GM21576 (cell line): ENCODE data around the gene SCD5.

ENCODE experiments used
- ATAC-seq: cut with Tn5 transposase; IDR thresholded peaks from one replicate; pipeline ENCODE4 v1.9.1; 2021; ENCODE audit warnings: mild to moderate bottlenecking, moderate library complexity; ENCODE audit not compliant: unreplicated experiment

SCD5 gene

DNA sequence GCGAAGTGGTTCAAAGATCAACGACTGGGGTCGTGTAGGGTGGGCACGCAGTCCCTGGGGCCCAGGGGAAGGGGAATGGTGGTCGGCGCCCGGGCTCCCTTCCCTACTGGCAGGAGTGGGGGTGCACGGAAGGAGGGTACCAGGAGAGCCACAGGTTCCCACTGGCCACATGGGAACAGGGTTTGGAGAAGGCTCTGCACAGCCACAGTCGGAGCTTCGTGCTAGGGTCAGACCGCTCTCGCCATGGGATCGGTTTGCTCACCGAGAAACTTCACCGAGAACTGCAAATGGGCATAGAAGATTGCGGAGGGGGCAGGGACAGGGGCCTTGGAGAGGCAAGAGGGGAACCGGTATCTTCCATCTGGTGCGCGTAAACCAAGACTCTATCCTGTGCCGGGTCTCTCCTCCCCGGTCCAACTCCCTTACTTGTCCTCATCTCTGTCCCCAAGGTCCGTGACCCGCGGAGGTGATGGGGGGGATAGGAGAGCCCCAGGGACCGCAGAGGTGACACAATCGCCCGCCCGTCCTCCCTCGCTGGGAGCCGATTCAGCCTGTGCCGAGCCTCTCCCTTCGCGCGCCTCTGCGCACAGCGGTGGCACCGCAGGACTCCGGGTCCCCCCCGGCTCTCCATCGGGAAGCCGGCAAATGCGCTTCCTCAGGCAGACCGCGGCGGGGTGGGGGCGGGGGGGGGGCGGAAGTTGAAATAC is 1.0 kb downstream of the SCD5 start:
- ATAC-seq = no peak

DNA sequence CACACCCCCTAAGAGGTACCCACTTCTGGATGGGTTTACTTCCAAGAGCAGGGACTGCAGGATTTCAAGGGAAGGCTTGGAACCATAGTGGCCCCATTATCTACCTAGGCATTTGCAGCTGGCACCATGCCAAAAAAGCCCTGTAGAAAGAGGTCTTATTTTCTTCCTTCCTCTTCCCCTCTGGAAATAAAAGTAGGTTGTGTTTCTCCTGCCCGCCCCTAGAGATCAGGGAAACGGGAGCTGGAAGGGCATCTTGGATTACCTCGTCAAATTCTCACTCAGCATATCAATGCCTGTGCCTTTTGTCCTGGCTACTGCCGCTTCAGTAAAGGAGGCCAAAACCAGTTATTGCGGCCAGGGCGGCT is 1.6 kb downstream of the SCD5 start:
- ATAC-seq = no peak

DNA sequence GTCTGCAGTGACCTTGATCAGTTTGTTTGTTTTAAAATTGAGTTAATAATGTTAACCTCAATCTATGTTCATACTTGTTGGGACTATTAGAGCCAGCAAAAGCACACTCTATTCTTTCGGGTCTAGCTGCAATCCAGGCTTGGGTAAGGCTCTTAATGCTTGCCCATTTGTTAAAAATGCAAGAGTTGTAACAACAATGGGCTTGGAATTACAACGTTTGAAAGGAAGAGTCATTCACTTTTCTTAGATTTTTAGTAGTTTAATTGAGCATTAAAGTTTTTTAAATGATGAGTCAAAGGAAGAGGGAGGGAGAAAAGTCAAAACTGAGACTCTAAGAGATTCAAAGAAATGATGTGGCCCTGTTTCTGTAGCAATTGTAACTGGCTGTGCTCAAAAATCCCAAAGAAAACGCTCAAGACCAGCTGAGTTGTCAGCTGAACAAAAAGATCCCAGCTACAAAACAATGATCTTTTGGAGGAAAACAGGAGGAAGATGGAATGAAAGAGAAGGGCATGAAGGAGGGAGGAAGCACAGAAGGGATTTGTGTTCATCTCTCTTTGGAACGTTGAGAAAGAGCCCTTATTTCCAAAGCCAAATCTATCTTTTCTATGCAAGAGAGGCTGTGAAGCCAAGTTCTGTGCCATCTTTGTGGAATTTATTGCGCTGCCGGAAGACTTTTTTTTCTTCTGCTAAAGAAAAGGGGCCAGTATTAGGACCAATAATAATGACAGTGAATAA is 5.5 kb downstream of the SCD5 start:
- ATAC-seq = no peak

DNA sequence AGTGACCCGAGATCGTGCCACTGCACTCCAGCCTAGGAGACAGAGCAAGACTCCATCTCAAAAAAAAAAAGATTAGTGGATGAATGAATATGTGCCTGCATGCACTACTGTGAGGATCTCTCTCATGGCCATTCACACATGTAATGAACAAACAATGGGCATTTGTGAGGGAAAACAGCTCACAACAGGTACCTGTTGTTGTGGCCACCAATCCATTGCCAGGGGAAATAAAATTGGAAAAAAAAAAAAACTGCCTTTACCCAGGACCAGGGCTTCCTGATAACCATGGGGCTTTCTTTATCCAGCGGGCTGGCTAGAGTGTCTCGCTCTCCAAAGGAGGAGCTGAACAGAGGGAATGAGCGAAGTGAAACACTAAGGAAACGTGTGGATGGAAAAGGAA is 7.4 kb downstream of the SCD5 start:
- ATAC-seq = no peak

DNA sequence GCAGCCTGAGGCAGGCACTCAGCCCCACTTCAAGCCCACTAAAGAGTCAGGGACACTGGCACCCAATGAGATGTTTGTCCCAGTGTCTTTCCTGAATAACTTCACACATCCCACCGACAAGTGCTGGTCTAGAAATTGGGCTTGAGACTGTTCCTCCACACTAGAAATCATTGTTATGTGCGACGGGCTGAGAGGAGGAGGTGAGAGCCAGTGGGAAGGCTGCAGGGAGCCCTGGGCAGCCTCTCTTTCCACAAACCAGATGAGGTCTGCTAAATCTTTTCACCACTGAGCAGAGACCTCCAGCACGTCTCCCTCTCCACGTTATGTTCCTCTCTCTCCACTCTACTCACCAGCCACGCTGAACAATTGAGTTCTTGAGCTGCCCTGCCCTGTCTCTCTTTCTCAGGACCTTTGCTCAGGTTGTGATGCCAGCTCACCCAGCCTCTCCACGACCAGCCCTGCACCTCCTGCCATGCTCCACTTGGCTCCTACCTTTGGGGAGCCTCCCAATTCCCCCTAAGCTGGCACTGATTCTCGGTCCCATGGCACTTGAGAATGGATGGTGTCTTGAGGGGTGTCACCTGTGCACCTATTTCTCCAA is 8.4 kb downstream of the SCD5 start:
- no peak for ATAC-seq

DNA sequence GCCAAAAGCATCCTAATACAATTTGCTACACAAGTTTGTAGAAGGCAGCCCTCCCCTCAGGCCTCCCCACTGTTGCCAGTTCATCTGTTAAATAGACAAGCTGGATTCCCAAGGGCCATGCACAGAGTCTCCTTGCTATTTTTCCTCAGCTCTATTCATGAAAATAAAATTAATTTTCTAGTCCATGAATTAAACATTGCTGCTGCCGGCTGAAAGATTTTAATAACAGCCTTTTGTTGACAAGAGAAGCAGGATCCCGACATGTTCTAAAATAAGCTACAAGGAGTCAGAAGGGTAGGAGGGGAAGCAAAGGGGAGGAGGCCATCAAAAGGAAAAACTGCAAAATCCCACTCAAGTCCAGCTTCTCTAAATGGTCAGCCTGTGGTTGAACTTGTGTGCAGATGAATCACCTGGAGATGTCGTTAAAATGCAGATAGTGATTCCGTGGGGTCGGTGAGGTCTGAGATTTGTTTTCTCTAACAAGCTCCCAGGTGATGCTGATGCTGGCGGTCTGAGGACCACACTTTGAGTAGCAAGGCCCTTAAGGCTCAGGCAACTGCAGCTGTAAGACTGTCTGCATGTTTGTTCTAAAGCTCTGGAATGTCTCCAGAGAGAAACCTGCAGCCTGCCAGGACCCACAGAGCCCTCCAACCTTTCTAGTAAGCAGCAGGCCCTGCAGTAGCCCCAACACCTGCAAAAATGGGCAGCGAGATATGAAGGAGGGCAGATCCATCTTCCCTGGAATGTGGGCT is 9.4 kb downstream of the SCD5 start:
- no peak for ATAC-seq

DNA sequence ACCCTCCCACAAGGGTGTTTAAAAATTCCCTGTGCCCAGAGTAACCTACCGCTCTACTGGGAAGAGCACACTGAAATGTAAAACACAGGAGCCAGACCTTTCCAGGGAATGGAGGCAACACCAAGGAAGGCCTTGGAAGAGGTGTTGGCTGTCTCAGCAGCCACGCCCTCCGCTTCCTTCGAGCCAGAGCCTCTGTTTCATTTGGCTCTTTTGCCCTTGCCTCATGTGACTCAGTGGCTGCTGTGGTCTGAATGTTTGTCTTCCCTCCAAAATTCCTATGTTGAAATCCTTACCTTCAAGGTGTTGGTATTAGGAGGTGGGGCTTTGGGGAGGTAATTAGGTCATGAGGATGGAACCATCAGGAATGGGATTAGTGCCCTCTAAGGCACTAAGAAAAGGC is 11.3 kb downstream of the SCD5 start:
- ATAC-seq = no peak

DNA sequence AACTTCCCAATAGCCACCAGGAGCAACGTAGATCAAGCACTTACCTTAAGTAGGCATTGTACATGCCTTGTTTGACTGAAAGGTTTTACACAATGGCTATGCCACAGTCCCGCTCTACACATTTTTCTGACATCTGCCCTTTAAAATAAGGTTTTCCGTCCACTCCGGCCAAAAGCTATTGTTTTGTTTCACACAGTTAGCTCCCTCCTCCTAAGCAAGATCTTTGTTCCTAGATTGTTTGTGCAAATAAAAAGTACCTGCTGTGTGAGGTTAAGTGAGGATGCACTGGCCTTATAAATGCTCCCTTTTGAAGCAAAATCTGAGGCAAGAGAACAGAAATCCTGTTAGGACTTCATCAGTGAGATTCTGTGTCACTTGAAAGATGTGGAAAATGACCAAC is 11.8 kb downstream of the SCD5 start:
- no peak for ATAC-seq

DNA sequence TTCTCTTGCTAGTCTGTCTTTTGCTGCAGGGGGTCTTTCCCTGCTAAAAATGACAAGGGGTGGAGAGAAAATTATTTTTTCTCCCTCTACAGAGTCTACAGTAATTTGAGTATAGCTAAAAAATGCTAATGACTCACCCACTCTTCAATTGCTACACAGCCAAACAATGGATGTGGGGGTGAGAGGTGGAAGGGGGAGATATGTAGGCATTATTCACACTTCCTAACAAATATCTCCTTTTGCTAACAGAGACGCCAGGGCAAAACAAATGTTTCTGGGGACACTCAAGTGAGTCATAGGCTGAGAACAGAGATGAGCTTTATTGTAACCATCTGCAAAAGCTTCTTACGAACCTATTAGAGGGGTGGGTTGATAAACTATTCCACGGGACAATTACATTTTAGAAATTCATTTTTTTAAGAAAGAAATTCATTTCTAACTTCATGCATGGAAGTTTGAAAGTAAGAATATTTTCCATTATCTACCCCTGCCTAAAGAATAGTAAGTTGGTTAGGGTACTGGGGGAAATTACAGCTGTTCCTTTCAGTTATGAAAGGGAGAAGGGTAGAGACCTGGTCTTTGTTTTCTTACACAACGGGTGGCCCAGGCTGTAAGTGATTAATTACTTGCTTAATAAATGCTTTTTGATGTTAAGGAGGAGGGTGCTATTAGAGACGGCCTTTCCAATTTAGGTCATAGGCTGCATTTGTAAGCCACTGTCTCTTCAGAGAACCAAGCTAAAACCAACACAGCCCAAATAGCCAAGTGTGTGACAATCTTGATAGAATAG is 12.8 kb downstream of the SCD5 start:
- no peak for ATAC-seq

DNA sequence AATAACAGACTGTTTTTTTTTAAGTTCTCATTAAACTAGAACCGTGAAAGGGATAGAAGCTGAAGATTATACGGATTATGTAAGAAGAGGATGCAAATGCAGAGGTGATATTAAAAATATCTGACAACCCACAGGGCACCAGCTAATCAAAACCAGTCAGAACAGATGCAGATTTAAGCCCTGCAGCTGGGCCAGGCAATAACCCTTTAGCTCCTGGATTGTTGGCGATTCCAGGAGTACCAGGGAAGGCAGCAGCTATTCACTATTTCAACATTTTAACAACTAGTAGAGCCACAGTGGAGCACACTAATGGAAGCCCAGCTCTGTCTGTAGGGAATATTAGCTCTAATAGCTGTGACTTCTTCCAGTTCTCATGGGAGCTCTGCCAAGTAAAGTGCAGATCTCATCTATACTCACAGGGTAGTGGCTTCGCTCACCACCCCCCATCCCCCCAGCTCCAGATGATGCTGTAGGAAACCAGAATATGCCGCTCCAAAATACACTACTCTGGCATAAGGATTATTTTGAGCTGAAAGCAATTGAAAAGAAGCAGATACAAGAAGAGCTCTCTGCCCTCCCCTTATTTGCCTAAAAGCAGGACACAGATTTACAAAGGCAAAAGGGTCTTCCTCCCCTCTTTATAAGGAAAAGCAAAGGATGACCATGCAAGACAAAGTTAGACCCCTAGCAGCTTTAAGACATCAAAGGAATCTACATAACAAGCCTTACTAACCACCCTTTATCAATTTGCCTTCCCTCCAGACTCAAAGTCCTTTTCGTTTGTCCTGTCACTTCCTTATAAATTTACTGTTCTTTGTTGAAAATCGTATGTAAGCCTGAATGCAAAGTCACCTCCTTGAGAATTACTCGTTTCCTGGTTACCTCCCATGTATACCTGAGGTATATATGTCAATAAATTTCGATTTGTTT is 13.7 kb downstream of the SCD5 start:
- ATAC-seq = no peak

DNA sequence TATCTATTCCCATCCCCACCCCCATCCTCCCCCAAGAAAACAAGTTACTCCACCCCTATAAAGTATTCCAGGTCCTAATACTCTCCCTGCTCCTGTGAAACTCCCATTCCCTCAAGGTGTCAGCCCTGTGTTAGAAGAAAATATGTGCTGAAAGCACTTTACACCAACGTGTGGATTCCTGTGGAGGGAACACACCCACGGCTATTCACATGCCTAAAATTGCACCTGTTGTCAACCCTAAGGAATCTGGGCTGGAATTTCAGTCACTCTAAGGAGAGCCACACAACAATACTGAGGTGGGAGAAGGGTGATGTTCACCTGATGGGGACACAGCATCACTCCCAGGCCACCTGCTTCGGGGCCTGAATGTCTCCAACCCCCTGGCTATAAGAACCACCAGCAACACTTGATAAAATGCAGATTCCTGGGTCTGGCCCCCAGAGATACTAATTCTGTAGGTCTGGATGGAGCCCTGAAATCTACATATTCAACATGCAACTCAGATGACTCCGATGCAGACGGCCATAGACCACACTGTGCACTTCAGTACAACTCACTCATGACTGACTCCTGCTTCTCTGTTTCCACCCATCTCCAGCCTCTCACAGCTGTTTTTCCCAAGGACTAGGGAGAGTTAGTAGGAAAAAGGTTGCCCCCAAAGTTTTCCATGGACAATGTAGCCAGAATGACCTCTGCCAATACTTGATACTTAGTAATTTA is 15.8 kb downstream of the SCD5 start:
- ATAC-seq = no peak

DNA sequence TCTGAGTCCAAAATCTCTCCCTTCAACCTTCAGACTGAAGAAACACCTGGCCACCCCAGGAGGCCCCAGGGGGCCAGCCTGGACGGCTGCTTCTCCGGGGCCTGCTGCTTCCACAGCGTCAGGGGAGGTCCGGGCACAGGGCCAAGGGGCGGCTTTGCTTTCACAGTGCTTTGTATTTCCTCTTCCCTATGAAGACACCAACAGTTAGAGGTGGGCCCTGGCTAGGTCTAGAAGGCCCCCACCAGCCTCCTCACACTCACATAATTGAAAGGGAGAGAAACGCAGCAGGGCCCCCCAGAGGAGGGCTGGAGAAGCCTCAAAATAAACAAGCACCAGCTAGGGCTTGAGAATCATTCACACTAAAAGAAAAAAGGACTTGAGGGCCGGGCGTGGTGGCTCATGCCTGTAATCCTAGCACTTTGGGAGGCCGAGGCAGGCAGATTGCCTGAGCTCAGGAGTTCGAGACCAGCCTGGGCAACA is 17.8 kb downstream of the SCD5 start:
- no peak for ATAC-seq

DNA sequence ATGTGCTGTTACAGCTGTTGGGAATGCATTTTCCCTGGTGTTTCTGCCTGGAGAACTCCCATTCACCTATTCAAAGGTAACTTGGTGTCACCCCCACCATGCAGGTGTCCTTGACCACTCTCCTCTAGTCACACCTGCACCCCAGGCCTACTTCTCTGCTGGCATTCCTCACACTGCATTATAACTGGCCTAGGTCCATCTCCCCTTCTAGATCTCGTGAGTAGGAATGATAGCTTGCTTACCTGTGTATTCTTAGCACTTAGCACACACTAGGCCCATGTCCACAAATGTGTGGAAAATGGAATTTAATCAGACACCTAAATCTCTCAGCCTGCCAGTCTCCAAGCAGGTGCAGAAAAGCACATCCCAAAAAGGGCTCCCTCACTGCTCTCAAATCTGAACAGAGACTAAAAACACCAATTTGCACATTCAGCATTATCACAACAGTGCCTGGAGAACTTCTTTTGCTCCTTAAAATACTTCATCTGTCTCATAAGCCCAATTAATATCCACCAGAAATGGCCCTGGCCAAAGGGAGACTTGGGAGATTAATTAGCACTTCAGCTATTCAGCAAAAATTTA is 18.3 kb downstream of the SCD5 start:
- ATAC-seq = no peak

DNA sequence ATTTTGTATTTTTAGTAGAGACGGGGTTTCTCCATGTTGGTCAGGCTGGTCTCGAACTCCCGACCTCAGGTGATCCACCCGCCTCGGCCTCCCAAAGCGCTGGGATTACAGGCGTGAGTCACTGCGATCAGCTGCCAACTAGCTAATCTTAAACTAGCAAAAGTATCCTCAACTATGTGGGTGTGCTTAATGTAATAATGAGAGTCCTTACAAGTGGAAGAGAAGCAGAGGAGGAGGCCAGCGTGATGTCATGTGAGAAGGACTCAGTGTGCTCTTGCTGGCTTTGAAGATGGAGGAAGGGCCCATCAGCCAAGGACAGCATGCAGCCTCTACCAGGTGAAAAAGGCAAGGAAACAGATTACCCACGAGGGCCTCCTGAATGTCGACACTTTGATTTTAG is 19.6 kb downstream of the SCD5 start:
- no peak for ATAC-seq

DNA sequence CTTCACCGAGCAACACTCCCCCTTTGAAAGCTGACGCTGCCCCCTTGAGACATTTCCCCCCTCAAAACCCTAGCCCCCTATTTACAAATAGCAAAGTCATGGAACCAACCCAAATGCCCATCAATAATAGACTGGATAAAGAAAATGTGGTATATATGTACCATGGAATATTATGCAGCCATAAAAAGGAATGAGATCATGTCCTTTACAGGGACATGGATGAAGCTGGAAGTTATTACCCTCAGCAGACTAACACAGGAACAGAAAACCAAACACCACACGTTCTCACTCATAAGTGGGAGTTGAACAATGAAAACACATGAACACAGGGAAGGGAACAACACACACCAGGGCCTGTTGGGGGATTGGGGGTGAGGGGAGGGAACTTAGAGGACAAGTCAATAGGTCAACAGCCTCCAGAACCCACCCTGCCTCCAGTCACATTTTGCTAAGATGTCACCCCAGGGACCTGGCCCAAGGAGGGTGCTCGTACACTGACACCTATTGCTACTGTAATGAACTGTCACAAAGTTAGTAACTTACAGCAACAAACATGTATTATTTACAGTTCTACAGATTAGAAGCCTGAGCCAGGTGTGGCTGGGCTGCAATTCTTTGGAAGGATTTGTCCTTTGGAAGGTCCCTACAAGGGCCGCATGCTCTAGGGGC is 20.6 kb downstream of the SCD5 start:
- no peak for ATAC-seq

DNA sequence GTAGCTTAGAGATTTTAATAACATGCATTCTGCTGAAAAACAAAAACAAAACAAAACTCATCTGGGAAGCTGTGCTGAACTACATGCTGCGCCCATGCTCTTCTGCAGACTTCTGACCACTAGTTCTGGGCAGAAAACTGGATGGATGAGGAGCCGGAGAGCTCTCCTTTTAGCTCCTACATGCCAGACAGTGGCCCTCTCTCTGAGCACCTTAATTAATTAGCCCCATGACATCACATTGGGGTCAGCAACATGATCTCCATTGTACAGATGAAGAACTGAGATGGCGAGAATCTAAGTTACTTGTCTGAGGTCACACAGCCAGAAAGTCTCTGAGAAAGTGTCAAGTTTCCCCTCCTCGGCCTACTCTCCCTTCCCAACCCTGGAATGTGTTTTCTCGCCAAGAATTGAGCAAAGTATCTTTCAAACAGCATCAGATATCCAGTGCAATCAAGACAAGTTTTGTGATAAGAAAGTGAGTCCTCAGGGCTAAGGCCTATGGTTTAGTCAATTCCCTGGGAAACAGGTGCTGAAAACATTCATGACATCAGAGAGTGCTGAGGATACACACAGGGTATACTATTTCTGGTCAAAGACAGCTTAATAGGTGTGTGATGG is 21.6 kb downstream of the SCD5 start:
- no peak for ATAC-seq

DNA sequence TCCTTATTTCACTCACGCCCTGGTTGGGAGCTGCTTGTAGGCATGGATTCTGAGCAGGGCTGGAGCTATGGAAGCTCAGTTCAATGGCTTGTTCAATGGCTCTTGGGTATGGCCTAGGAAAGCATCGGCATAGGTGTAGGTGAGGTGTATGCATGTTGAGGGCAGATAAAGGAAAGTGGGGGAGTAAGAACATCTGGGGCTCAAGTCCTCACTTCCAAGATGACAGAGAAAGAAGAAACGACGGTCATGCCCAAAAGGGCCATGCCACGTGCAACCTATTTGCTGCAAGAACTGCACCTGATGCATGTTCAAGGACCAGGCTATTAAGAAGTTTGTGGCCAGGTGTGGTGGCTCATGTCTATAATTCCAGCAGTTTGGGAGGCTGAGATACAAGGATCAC is 23.4 kb downstream of the SCD5 start:
- no peak for ATAC-seq

DNA sequence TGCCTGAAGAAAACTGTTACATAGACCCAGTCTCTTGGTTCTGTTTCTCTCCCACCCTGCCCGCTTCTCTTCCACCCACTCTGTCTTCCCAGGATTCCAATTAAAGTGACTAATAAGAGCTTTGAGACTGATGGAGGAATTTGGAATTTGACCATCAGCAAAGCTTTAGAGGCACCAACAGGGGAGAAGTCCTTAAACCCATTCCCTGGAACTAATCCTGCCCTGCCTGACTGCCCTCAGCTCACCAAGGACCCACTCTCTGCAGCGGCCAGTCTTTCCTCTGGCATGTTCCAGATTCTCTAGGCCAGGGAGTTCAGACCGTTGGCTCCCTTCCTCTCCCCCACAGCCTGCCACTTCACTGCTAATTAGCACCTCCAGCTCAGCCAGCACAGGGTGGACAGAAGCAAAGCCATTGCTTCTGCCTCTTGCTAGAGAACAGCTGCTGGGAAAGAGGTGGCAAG is 23.9 kb downstream of the SCD5 start:
- no peak for ATAC-seq
